HepG2 (cell line): ENCODE measurements around the gene CRAMP1. TPM values are rescaled to one million over a fixed set of nuclear protein-coding genes. Genes with fewer than 3 reads are reported as not detected.

Source experiments
- ATAC-seq: fragments of 200-7000 bp; cut with Tn5 transposase; 3 replicates; pipeline ENCODE4 v1.9.1; 2020; ENCODE audit warnings: mild to moderate bottlenecking, moderate library complexity
- BruUV-seq: library from RNA; stranded (reverse); fragments of 400-500 nt; replicated peaks from 2 replicates; lab custom pipeline; 2021; lab: Mats Ljungman, UMichigan
- CTCF ChIA-PET: fragments of 300-600 bp; formaldehyde crosslinking; extraction: SDS; loops from one replicate; lab custom pipeline; 2021; ENCODE audit warnings: low total read pairs, inconsistent platforms, low intra/inter-chr PET ratio; lab: Yijun Ruan, JAX
- POLR2A ChIA-PET: fragments of 350-600 bp; sonication (Branson Sonifier 250); formaldehyde crosslinking; loops from one replicate; lab custom pipeline; 2020; ENCODE audit warnings: antibody characterized with exemption, inconsistent platforms; lab: Yijun Ruan, JAX
- DNase-seq: peaks from one replicate; pipeline ENCODE4 v3.0.0-alpha.2; 2015; ENCODE audit warnings: low spot score
- FAIRE-seq: peaks from 3 replicates; lab custom pipeline; 2011; peaks lifted over from hg19 to GRCh38; lab: Jason Lieb, UNC
- H2AFZ ChIP-seq: one replicate; pipeline ENCODE4 v1.6.1; 2011; ENCODE audit warnings: low read length, inconsistent platforms
- H3K27ac ChIP-seq: fragments of 300-600 bp; 3 replicates; pipeline ENCODE4 v1.8.0; 2011; ENCODE audit warnings: mixed run types, mild to moderate bottlenecking, mixed read lengths, low read length, inconsistent platforms; ENCODE audit not compliant: insufficient read depth; ENCODE audit errors: extremely low read length
- H3K27me3 ChIP-seq, 2 experiments: fragments of 200-600 bp in 1 of 2; 2 replicates in 1 of 2; 3 replicates in 1 of 2; pipeline versions ENCODE4 v1.6.0 to v1.8.0; 2011; ENCODE audit warnings: low read length in 2 of 2, mild to moderate bottlenecking in 2 of 2, moderate library complexity in 2 of 2, inconsistent platforms in 1 of 2; ENCODE audit not compliant: insufficient read depth in 2 of 2, control insufficient read depth in 1 of 2
- H3K36me3 ChIP-seq, 2 experiments: fragments of 200-600 bp in 1 of 2; replicated peaks in 1 of 2; 2 replicates in 1 of 2; 3 replicates in 1 of 2; pipeline versions ENCODE4 v1.5.1 to v1.8.0; 2011; ENCODE audit warnings: low read length in 2 of 2, inconsistent platforms in 1 of 2; ENCODE audit not compliant: insufficient read depth in 2 of 2, control insufficient read depth in 1 of 2
- H3K4me1 ChIP-seq: 2 replicates; pipeline ENCODE4 v1.5.1; 2012; ENCODE audit warnings: low read length, inconsistent platforms; ENCODE audit not compliant: insufficient read depth
- H3K4me2 ChIP-seq: 2 replicates; pipeline ENCODE4 v1.6.0; 2011; ENCODE audit warnings: low read depth, low read length, inconsistent platforms
- H3K4me3 ChIP-seq, 3 experiments: fragments of 200-600 bp in 1 of 3; sonication (generic), shearing (Covaris generic) in 1 of 3; replicated peaks in 1 of 3; 2 replicates each; pipeline ENCODE4 v1.5.1; 2011 to 2016; ENCODE audit warnings: low read length in 3 of 3, inconsistent platforms in 2 of 3, low read depth in 2 of 3, mild to moderate bottlenecking in 2 of 3, control low read depth in 1 of 3, mixed read lengths in 1 of 3; ENCODE audit not compliant: insufficient read depth in 1 of 3
- H3K79me2 ChIP-seq: one replicate; pipeline ENCODE4 v1.6.1; 2011; ENCODE audit warnings: low read length, inconsistent platforms; ENCODE audit not compliant: insufficient read depth
- H3K9ac ChIP-seq: 2 replicates; pipeline ENCODE4 v1.6.0; 2011; ENCODE audit warnings: mild to moderate bottlenecking, low read depth, low read length, inconsistent platforms; ENCODE audit not compliant: insufficient read depth
- H3K9me3 ChIP-seq: 2 replicates; pipeline ENCODE4 v1.5.1; 2012; ENCODE audit warnings: mild to moderate bottlenecking, low read length
- H4K20me1 ChIP-seq: 2 replicates; pipeline ENCODE4 v1.6.0; 2011; ENCODE audit warnings: inconsistent platforms, mild to moderate bottlenecking, low read length, moderate library complexity; ENCODE audit not compliant: insufficient read depth
- E2F5 ChIP-seq: sonication (generic); formaldehyde crosslinking; conservative IDR thresholded peaks from 2 replicates; pipeline ENCODE4 v1.4.0; 2020; ENCODE audit warnings: missing genetic modification reagents
- GRHL1 ChIP-seq: sonication (generic); formaldehyde crosslinking; conservative IDR thresholded peaks from 2 replicates; pipeline ENCODE4 v1.8.0; 2022; ENCODE audit warnings: missing genetic modification reagents
- HMG20A ChIP-seq: IDR thresholded peaks from 2 replicates; pipeline ENCODE4 v1.6.1; 2016; ENCODE audit warnings: borderline replicate concordance
- HNRNPK ChIP-seq: fragments of 200-400 bp; formaldehyde crosslinking; IDR thresholded peaks from 2 replicates; pipeline ENCODE4 v1.6.1; 2018; ENCODE audit warnings: low read length, low read depth, moderate library complexity, mild to moderate bottlenecking; ENCODE audit not compliant: poor library complexity, severe bottlenecking
- KLF6 ChIP-seq: IDR thresholded peaks from 2 replicates; pipeline ENCODE4 v1.8.0; 2016; ENCODE audit warnings: missing biosample characterization, missing genetic modification reagents
- NFYB ChIP-seq: sonication (generic); formaldehyde crosslinking; IDR thresholded peaks from 2 replicates; pipeline ENCODE4 v1.4.0; 2020; ENCODE audit warnings: missing genetic modification reagents
- NR2F1 ChIP-seq, 2 experiments: fragments of 450-650 bp in 1 of 2; formaldehyde crosslinking in 1 of 2; IDR thresholded peaks; 2 replicates each; pipeline versions ENCODE4 v1.5.0 to v1.6.1; 2016 to 2020; ENCODE audit warnings: mild to moderate bottlenecking in 1 of 2, missing compliant biosample characterization in 1 of 2, missing genetic modification reagents in 1 of 2, moderate library complexity in 1 of 2
- ONECUT2 ChIP-seq: sonication (generic); formaldehyde crosslinking; IDR thresholded peaks from 2 replicates; pipeline ENCODE4 v1.4.0; 2020; ENCODE audit warnings: missing genetic modification reagents
- SIX4 ChIP-seq: sonication (generic); formaldehyde crosslinking; IDR thresholded peaks from 2 replicates; pipeline ENCODE4 v1.4.0; 2020; ENCODE audit warnings: missing genetic modification reagents
- SMC3 ChIP-seq: IDR thresholded peaks from 2 replicates; pipeline ENCODE4 v1.6.1; 2011; ENCODE audit warnings: low read length, improper control_type of control experiment
- SMYD3 ChIP-seq: sonication (generic); formaldehyde crosslinking; IDR thresholded peaks from 2 replicates; pipeline ENCODE4 v1.8.1; 2023; ENCODE audit warnings: mild to moderate bottlenecking, missing genetic modification reagents
- SYNCRIP ChIP-seq: fragments of 200-400 bp; formaldehyde crosslinking; IDR thresholded peaks from 2 replicates; pipeline ENCODE4 v1.6.1; 2018; ENCODE audit warnings: mild to moderate bottlenecking, low read depth, low read length; ENCODE audit not compliant: insufficient read depth
- TCF7 ChIP-seq: sonication (generic); IDR thresholded peaks from 2 replicates; pipeline ENCODE4 v1.6.1; 2016; ENCODE audit warnings: antibody characterized with exemption, low read depth
- XBP1 ChIP-seq: sonication (generic); formaldehyde crosslinking; IDR thresholded peaks from 2 replicates; pipeline ENCODE4 v1.5.0; 2020; ENCODE audit warnings: missing genetic modification reagents
- ZNF124 ChIP-seq: sonication (generic); formaldehyde crosslinking; IDR thresholded peaks from 2 replicates; pipeline ENCODE4 v1.4.0; 2020; ENCODE audit warnings: missing genetic modification reagents
- ZNF205 ChIP-seq: IDR thresholded peaks from 2 replicates; pipeline ENCODE4 v1.6.1; 2018; ENCODE audit warnings: missing biosample characterization, missing genetic modification reagents
- ZNF331 ChIP-seq: sonication (generic); formaldehyde crosslinking; IDR thresholded peaks from 2 replicates; pipeline ENCODE4 v1.4.0; 2020; ENCODE audit warnings: missing genetic modification reagents
- ZNF572 ChIP-seq: sonication (generic); formaldehyde crosslinking; IDR thresholded peaks from 2 replicates; pipeline ENCODE4 v1.5.1; 2020; ENCODE audit warnings: mild to moderate bottlenecking, missing genetic modification reagents
- ZNF674 ChIP-seq: sonication (generic); formaldehyde crosslinking; IDR thresholded peaks from 2 replicates; pipeline ENCODE4 v1.5.0; 2020; ENCODE audit warnings: low read depth, mild to moderate bottlenecking, missing genetic modification reagents
- ZNF772 ChIP-seq: sonication (generic); formaldehyde crosslinking; IDR thresholded peaks from 2 replicates; pipeline ENCODE4 v1.5.0; 2020; ENCODE audit warnings: mild to moderate bottlenecking, missing genetic modification reagents
- WGBS: methylation state at CpG from one replicate; pipeline ENCODE4 v1.1.6; 2017; ENCODE audit warnings: low lambda C conversion rate; 5-methylcytosine and 5-hydroxymethylcytosine counted together
- in situ Hi-C: cut with HindIII; loops from 2 replicates; pipeline ENCODE4 v1.10.0; 2017; ENCODE audit warnings: low pct_unique_long_range_greater_than_20kb; ENCODE audit not compliant: extremely low pct_ligation_motif_present
- intact Hi-C: fragments of 100-400 bp; cut with micrococcal nuclease; formaldehyde crosslinking; loops from one replicate; pipeline ENCODE4 v1.10.0; 2022; ENCODE audit not compliant: unreplicated experiment
- polyA plus RNA-seq, 8 experiments: library from polyadenylated mRNA; depleted of rRNA in 3 of 8; stranded (reverse) in 7 of 8; unstranded in 1 of 8; fragments of >200 nt; fragmentation: Illumina TruSeq in 4 of 8; extraction: Trizol in 4 of 8; gene quantifications; 2 replicates each; pipeline versions ENCODE4 v1.2.1 to v1.2.3, GENCODE V29; 2011 to 2016; ENCODE audit warnings: low read depth in 4 of 8, missing spikeins in 1 of 8, mixed read lengths in 1 of 8; ENCODE audit not compliant: insufficient read depth in 1 of 8
- total RNA-seq, 5 experiments: library from RNA; depleted of rRNA; stranded (reverse); fragments of >200 nt; fragmentation: Illumina TruSeq; extraction: Trizol; gene quantifications; 2 replicates each; pipeline ENCODE4 v1.2.3, GENCODE V29; 2016; ENCODE audit warnings: low read depth in 1 of 5

The CRAMP1 gene
- total and polyA plus RNA-seq, 2 of the 13 experiments (the other 11 are each of a cell fraction or from before 2014, with no cell fraction given): 6.8 to 9.7 TPM

GRCh38 chr16:1615761-1616160 lies 3.6 kb downstream of the CRAMP1 start:
- H3K4me1 ChIP-seq: peaks cover 26% of the 10 kb centered on the region
- in situ Hi-C loops: no loop called here
- H3K79me2 ChIP-seq: peaks cover 53% of the 10 kb centered on the region
- H3K4me2 ChIP-seq: peak overlapping the region; percentile 97
- WGBS: 85% methylated on average over 9 of the region's 9 CpGs
- POLR2A ChIA-PET: no interaction called here
- peaks cover 8 to 35% of the 10 kb centered on the region in 2 experiments for H3K36me3 ChIP-seq
- no peaks in the 10 kb centered on the region; a peak in 1 of 5 replicates for H3K27me3 ChIP-seq
- no peaks in the 10 kb centered on the region for H3K9me3 ChIP-seq
- no peak for FAIRE-seq
- no peak for TF ChIP-seq SMYD3
- no peak for TF ChIP-seq ZNF772 (CRISPR knock-in tag)
- TF ChIP-seq ZNF572 (CRISPR knock-in tag): no peak
- no peak for TF ChIP-seq HNRNPK
- TF ChIP-seq ZNF205 (CRISPR knock-in tag): no peak
- CTCF ChIA-PET: no interaction called here
- H3K4me3 ChIP-seq: peak overlapping the region; percentile 86 to 92 (median 89); a peak in 5 of 6 replicates
- no peak for ATAC-seq
- H3K27ac ChIP-seq: no peak overlapping the region
- BruUV-seq: no TSS peak
- intact Hi-C loops: loop anchor here (10.0 kb wide), 1 partner anchor 89 kb away; the partner anchor contains the start of gene MAPK8IP3
- peak overlapping the region; percentile 86 for H3K9ac ChIP-seq
- DNase-seq: no peak
- no peaks in the 10 kb centered on the region for H4K20me1 ChIP-seq
- H2AFZ ChIP-seq: no peak overlapping the region

GRCh38 chr16:1619976-1620375 lies 7.8 kb downstream of the CRAMP1 start:
- Histone ChIP-seq H3K4me2 (no peak overlapping the region), H3K9me3 (no peaks in the 10 kb centered on the region), H3K4me1 (peaks cover 15% of the 10 kb centered on the region), H4K20me1 (no peaks in the 10 kb centered on the region), H2AFZ (no peak overlapping the region), H3K4me3 (no peak overlapping the region), H3K27ac (no peak overlapping the region), H3K27me3 (no peaks in the 10 kb centered on the region), H3K36me3 (peaks cover 12 to 56% of the 10 kb centered on the region in 2 experiments), H3K79me2 (peaks cover 58% of the 10 kb centered on the region), H3K9ac (no peak overlapping the region)
- intact Hi-C loops (loop anchor here (10.0 kb wide), 1 partner anchor 85 kb away; the partner anchor contains the start of gene MAPK8IP3), in situ Hi-C loops (no loop called here)
- 100% methylated on average over 2 of the region's 15 CpGs for WGBS
- POLR2A ChIA-PET: no interaction called here
- no peak for FAIRE-seq
- BruUV-seq: no TSS peak
- no peak for ATAC-seq
- no peak for DNase-seq
- CTCF ChIA-PET: no interaction called here
- TF ChIP-seq ZNF674 (no peak), SIX4 (CRISPR knock-in tag) (no peak), E2F5 (CRISPR knock-in tag) (no peak), SMC3 (no peak), HMG20A (no peak), SYNCRIP (no peak), TCF7 (no peak), NFYB (CRISPR knock-in tag) (no peak), KLF6 (CRISPR knock-in tag) (no peak), ZNF124 (CRISPR knock-in tag) (no peak), XBP1 (CRISPR knock-in tag) (no peak), NR2F1 (CRISPR knock-in tag; IDR thresholded peaks at IDR 0.05) (no peak), ONECUT2 (CRISPR knock-in tag) (no peak), ZNF331 (CRISPR knock-in tag) (no peak), GRHL1 (CRISPR knock-in tag) (no peak)
